LNCAP (cell line): ENCODE results near the gene FNDC11.

Source experiments
- TF ChIP-seq, protein P1 (sequence below): fragments of 450-650 bp; IDR thresholded peaks from 2 replicates; pipeline ENCODE4 v1.5.1; 2017; ENCODE audit warnings: mild to moderate bottlenecking

FNDC11 gene

GRCh38 chr20:63520934-63521601, 32.9 kb upstream of the FNDC11 start:
- TF ChIP-seq, protein P1, sequence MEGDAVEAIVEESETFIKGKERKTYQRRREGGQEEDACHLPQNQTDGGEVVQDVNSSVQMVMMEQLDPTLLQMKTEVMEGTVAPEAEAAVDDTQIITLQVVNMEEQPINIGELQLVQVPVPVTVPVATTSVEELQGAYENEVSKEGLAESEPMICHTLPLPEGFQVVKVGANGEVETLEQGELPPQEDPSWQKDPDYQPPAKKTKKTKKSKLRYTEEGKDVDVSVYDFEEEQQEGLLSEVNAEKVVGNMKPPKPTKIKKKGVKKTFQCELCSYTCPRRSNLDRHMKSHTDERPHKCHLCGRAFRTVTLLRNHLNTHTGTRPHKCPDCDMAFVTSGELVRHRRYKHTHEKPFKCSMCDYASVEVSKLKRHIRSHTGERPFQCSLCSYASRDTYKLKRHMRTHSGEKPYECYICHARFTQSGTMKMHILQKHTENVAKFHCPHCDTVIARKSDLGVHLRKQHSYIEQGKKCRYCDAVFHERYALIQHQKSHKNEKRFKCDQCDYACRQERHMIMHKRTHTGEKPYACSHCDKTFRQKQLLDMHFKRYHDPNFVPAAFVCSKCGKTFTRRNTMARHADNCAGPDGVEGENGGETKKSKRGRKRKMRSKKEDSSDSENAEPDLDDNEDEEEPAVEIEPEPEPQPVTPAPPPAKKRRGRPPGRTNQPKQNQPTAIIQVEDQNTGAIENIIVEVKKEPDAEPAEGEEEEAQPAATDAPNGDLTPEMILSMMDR: no peak

GRCh38 chr20:63521602-63522001, 32.4 kb upstream of the FNDC11 start:
- TF ChIP-seq, protein P1: no peak

GRCh38 chr20:63522091-63522868, 31.7 kb upstream of the FNDC11 start:
- TF ChIP-seq, protein P1: no peak

DNA sequence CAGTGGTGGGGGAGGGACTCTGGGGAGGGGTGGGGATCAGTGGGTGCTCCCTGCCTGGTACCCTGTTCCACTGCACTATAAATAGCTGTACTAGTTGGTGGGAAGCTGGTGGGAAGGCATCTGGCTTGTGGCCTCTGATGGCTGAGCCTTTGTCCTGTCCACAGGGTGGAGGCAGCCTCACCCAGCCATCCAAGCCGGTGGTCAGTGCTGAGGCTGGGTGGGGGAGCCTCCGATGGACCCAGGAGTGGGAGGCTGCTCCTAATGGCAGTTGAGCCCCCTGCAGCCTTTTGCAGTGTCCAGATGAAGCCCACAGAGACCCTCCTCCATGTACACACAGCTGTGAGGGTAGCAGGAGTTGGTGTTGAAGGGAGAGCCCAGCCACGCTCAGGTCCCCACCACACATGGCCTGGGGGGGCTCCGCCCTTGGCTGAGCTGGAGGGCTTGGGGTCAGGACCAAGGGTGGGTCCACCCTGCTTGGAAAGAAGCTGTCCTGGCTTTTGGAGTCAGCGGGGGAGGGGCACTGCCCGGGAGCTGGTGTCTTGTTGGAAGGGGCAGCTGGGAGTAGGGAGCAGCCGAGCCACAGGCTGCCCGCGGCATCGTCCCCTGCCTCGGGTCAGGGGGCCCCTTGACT, 30.9 kb upstream of the FNDC11 start:
- TF ChIP-seq, protein P1: no peak

GRCh38 chr20:63525185-63525584, 28.8 kb upstream of the FNDC11 start:
- TF ChIP-seq, protein P1: no peak

DNA sequence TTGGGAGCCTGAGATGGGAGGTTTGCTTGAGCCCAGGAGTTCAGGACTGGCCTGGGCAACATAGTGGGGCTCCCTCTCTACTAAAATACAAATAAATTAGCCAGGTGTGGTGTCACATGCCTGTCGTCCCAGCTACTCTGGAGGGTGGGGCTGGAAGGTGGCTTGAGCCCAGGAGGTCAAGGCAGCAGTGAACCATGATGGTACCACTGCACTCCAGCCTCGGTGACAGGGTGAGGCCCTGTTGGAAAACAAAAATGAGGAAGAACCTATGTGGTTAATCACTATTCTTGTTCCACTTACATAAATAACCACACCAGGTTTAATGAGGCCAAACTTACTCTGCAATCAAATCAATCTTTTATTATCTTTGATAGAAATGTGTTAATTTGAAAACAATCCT, 28.0 kb upstream of the FNDC11 start:
- TF ChIP-seq, protein P1: no peak

DNA sequence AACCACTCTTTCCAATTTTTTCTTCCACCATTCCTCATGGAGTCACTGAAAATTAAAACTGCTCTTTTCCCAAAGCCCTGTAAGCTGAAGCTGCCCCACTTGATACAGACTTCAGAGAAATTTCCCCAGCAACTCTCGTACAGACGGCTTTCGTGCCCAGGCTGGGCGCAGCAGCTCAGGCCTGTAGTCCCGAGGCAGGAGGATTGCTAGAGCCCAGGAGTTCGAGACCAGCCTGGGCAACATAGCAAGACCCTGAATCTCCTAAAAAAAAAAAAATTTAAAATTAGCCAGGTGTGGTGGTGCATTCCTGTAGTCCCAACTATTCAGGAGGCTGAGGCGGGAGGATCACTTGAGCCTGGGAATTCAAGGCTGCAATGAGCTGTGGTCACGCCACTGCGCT, 26.8 kb upstream of the FNDC11 start:
- TF ChIP-seq, protein P1: no peak
